Spleen (tissue), 11 donors: ENCODE results near the gene ST6GALNAC1. TPM values are rescaled to one million over a fixed set of nuclear protein-coding genes. Genes with fewer than 3 reads are reported as not detected.
A peak's percentile ranks its signal among the peaks of the same experiment; 100 is the strongest.

Source experiments
- DNase-seq: peaks from one replicate; pipeline ENCODE4 v3.0.0-alpha.2; 2020
- H3K27ac ChIP-seq, 8 donors: fragments of 200-600 bp; sonication (generic) in 7 of 8; 1 replicate in 4 of 8; 2 replicates in 4 of 8; pipeline versions ENCODE4 v1.5.0 to v1.8.0; 2016 to 2021; ENCODE audit warnings: inconsistent platforms in 4 of 8, mild to moderate bottlenecking in 4 of 8, moderate library complexity in 1 of 8
- H3K27me3 ChIP-seq, 7 donors: fragments of 200-600 bp; sonication (generic) in 6 of 7; replicated peaks in 1 of 7; 1 replicate in 4 of 7; 2 replicates in 3 of 7; pipeline versions ENCODE4 v1.5.0 to v1.8.0; 2016 to 2021; ENCODE audit warnings: inconsistent platforms in 3 of 7, mild to moderate bottlenecking in 1 of 7
- H3K36me3 ChIP-seq, 6 donors: fragments of 200-600 bp; sonication (generic) in 5 of 6; 1 replicate in 4 of 6; 2 replicates in 2 of 6; pipeline versions ENCODE4 v1.5.0 to v1.8.0; 2016 to 2021; ENCODE audit warnings: inconsistent platforms in 2 of 6
- H3K4me1 ChIP-seq, 6 donors: fragments of 200-600 bp; sonication (generic) in 5 of 6; 1 replicate in 3 of 6; 2 replicates in 3 of 6; pipeline versions ENCODE4 v1.5.0 to v1.8.0; 2016 to 2021; ENCODE audit warnings: inconsistent platforms in 3 of 6
- H3K4me3 ChIP-seq, 8 donors: fragments of 200-600 bp; sonication (generic) in 7 of 8; 1 replicate in 4 of 8; 2 replicates in 4 of 8; pipeline versions ENCODE4 v1.5.0 to v1.8.0; 2016 to 2021; ENCODE audit warnings: inconsistent platforms in 4 of 8, mild to moderate bottlenecking in 4 of 8, moderate library complexity in 2 of 8
- H3K9me3 ChIP-seq, 8 donors: fragments of 200-600 bp; sonication (generic) in 7 of 8; 1 replicate in 4 of 8; 2 replicates in 4 of 8; pipeline versions ENCODE4 v1.5.0 to v1.8.0; 2016 to 2021; ENCODE audit warnings: inconsistent platforms in 4 of 8
- CTCF ChIP-seq, 11 experiments: fragments of 200-600 bp in 7 of 11; fragments of 450-650 bp in 4 of 11; sonication (generic) in 4 of 11; IDR thresholded peaks in 8 of 11; conservative IDR thresholded peaks in 3 of 11; 1 replicate in 7 of 11; 2 replicates in 4 of 11; pipeline versions ENCODE4 v1.4.0 to v1.8.0; 2016 to 2021; ENCODE audit warnings: antibody characterized with exemption in 11 of 11, inconsistent platforms in 4 of 11, mild to moderate bottlenecking in 1 of 11
- POLR2A ChIP-seq, 3 donors: fragments of 450-650 bp; IDR thresholded peaks; one replicate each; pipeline ENCODE4 v1.5.1; 2017; ENCODE audit warnings: antibody characterized with exemption in 3 of 3, mild to moderate bottlenecking in 1 of 3
- POLR2AphosphoS5 ChIP-seq, 3 donors: sonication (generic); formaldehyde crosslinking; IDR thresholded peaks; one replicate each; pipeline ENCODE4 v1.5.1; 2017; ENCODE audit warnings: antibody characterized with exemption in 3 of 3
- WGBS, 5 donors: extraction: QIAGEN DNeasy Blood & Tissue Kit in 3 of 5; methylation state at CpG; one replicate each; pipeline versions ENCODE4 v1.1.5 to v1.1.7; 2013 to 2018; 5-methylcytosine and 5-hydroxymethylcytosine counted together
- intact Hi-C: fragments of 100-400 bp; cut with DNase I; formaldehyde crosslinking; loops from one replicate; pipeline ENCODE4 v1.15.0; 2023; ENCODE audit warnings: low total_unique reads
- polyA plus RNA-seq, 3 donors: library from polyadenylated mRNA; stranded (reverse); fragments of 200-250 nt; gene quantifications; one replicate each; pipeline ENCODE4 v1.2.1, GENCODE V29; 2013
- total RNA-seq, 7 donors: library from RNA; depleted of rRNA in 3 of 7; stranded (reverse); fragments of >200 nt in 3 of 7; fragmentation: NEBNext Ultra II Directional in 4 of 7; extraction: Animal tissue kit (Norgen Biotek cat#: 25700) in 4 of 7; gene quantifications; one replicate each; pipeline versions ENCODE4 v1.1.0 to v1.2.1, GENCODE V29; 2016 to 2021
- donor health status: healthy with polysubstance abuse.
- donor health status: DM: no; HTN: no; CAD: no; lungs with moderate emphysema.
- donor health status: DM: no; HTN: no; CAD: no.
- donor health status: Bipolar disorder and iron deficiency.
- donor health status: healthy.
- donor health status: DM: no; HTN: no; CAD: no.
- donor health status: DM: yes; HTN: yes; CAD: no.

Gene ST6GALNAC1
- total and polyA plus RNA-seq, 10 donors, result 2.3 to 25.3 (median 12.9) TPM

DNA sequence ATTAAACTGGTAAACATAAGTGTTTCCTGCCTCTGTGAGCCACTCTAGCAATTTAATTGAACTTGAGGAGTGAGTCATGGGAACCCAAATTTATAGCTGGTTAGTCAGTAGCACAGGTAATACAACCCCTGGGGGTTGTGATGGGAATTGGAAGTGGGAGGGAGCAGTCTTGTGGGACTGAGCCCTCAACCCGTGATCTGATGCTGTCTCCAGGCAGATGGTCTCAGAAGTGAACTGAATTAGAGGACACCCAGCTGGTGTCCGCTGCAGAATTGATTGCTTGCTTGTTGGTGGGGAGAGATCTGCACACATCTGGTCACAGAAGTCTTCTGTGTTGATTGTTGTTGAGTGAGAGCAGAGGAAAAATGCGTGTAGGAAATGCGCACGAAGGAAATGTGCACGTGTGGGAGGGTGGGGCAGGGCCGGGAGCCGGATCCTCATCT, 50.2 kb downstream of the ST6GALNAC1 start:
- H3K4me3 ChIP-seq, result no peak overlapping the region
- DNase-seq, result no peak
- no peak overlapping the region for H3K27ac ChIP-seq
- WGBS, 5 donors, result 81 to 89% (median 86%) methylated on average over 8 of the region's 8 CpGs
- no peaks in the 10 kb centered on the region for H3K9me3 ChIP-seq
- intact Hi-C loops, result no loop called here
- peaks cover 0 to 24% (median 0%) of the 10 kb centered on the region in 7 donors for H3K27me3 ChIP-seq
- H3K36me3 ChIP-seq, result no peaks in the 10 kb centered on the region
- no peak for TF ChIP-seq CTCF (IDR thresholded peaks at IDR 0.05 in 8 of 11, conservative IDR thresholded peaks at IDR 0.05 in 3 of 11)
- TF ChIP-seq POLR2A (IDR thresholded peaks at IDR 0.05), result no peak
- H3K4me1 ChIP-seq, result peaks cover 5 to 14% (median 12%) of the 10 kb centered on the region in 6 donors

GRCh38 chr17:76588182-76588581, 55.4 kb downstream of the ST6GALNAC1 start:
- no peaks in the 10 kb centered on the region for H3K36me3 ChIP-seq
- no peak for TF ChIP-seq POLR2A (IDR thresholded peaks at IDR 0.05)
- no peak for TF ChIP-seq CTCF (IDR thresholded peaks at IDR 0.05 in 8 of 11, conservative IDR thresholded peaks at IDR 0.05 in 3 of 11)
- no peak for TF ChIP-seq POLR2AphosphoS5 (IDR thresholded peaks at IDR 0.05)
- H3K9me3 ChIP-seq, result no peaks in the 10 kb centered on the region
- no peak overlapping the region for H3K27ac ChIP-seq
- peaks cover 0 to 60% (median 12%) of the 10 kb centered on the region in 7 donors for H3K27me3 ChIP-seq
- peaks cover 7 to 34% (median 29%) of the 10 kb centered on the region in 6 donors for H3K4me1 ChIP-seq
- no peak overlapping the region for H3K4me3 ChIP-seq
- intact Hi-C loops, result no loop called here
- DNase-seq, result no peak

DNA sequence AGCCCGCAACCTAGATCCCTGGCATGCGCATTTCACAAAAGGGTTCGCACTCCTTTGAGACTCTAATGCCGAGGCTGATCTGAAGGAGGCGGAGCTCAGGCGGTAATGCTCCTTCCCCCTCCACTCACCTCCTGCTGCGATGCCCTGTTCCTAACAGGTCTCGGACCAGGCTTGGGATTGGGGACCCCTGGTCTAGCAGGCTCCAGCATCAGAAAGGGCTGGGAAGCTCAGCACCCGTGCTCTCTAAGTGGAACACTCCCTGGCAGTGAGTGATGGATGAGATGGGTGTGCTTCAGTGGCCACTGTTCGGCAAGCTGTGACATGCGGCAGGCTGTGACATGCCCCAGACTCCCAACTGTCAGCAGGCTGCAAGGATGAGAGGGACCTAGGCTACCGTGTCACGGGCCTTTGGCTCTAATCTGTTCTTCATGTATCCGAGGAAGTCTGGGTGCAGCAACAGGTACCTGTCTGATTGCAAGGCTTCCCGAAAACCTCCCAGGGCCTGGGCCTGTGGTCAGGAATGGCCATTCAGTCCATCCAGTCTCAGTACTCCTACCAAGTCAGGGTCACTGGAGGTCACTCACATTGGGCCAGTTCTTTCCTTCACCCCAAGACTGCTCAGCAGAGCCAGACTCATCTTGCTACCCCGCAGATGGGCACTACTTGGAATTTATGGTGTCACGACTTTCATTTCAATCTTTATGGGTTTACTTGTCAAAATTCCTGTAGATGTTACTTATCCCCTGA, 56.6 kb downstream of the ST6GALNAC1 start:
- DNase-seq, result no peak
- TF ChIP-seq POLR2AphosphoS5 (IDR thresholded peaks at IDR 0.05), result no peak
- TF ChIP-seq POLR2A (IDR thresholded peaks at IDR 0.05), result no peak
- TF ChIP-seq CTCF (IDR thresholded peaks at IDR 0.05 in 8 of 11, conservative IDR thresholded peaks at IDR 0.05 in 3 of 11), result no peak
- Histone ChIP-seq H3K9me3 (no peaks in the 10 kb centered on the region), H3K4me3 (peak overlapping the region in 3 of 8 donors; percentile 62 to 74 (median 62)), H3K4me1 (peaks cover 7 to 34% (median 29%) of the 10 kb centered on the region in 6 donors), H3K27ac (no peak overlapping the region), H3K36me3 (no peaks in the 10 kb centered on the region), H3K27me3 (peaks cover 0 to 60% (median 12%) of the 10 kb centered on the region in 7 donors)
- WGBS, 5 donors, result 27 to 49% (median 36%) methylated on average over 9 to 17 of the region's 17 CpGs
- intact Hi-C loops, result no loop called here
